ENCODE measurements around the gene RGS19.

The RGS19 gene

GRCh38 chr20:64049060-64049877, 30.0 kb downstream of the RGS19 start, which contains the start of gene SOX18:
Gene SOX18, minus strand, starts transcription at chr20:64049639. Its CDS starts 123 bp downstream, at chr20:64049516.
- DNase-seq (ENCODE audit: low spot score), result no peak

DNA sequence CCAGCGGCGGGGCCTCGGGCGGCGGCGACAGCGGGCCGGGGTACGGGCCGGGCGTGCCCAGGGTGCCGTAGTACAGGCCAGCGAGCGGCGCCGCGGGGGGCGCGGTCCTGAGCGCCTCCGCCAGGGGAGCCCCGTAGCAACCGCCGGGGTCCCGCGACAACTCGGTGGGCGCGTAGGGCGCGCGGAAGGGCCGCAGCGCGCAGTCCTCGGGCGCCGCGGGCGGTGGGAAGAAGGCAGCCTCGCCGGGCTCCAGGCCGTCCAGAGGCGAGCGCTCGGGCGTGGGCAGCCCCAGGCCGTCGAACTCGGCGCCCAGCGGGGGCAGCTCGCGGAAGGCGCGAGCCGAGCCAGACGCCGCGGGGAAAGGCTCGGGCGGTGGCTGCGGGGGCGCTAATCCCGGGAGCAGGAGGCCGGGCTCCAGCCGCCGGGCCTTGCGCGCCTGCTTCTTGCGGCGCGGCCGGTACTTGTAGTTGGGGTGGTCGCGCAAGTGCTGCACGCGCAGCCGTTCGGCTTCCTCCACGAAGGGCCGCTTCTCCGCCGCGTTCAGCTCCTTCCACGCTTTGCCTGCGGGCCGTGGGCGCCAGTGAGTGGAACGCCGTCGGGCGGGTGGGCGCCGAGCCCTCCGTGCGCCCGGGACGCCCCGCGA, 30.8 kb downstream of the RGS19 start:
- DNase-seq (ENCODE audit: low spot score), result no peak

DNA sequence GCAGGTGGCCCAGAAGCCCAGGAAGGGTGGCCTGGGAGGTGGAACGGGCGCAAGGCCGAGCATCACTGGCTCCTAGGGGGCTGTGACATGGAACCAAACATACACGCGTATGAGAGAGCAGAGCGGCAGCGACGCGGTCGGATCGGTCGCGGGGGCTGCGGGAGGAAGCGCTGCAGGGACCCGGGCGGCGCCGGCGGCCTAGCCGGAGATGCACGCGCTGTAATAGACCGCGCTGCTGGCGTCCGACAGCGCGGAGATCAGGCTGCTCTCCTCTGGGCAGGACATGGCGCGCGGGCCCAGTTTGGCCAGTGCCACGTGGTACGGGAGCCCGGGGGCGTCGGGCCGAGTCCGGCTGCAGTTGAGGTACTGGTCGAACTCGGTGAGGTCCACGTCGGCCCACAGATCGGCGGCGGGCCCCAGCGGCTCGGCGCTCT, 31.3 kb downstream of the RGS19 start:
- DNase-seq (ENCODE audit: low spot score), result no peak

GRCh38 chr20:64047046-64047389, 32.3 kb downstream of the RGS19 start:
- no peak for DNase-seq (ENCODE audit: low spot score)

GRCh38 chr20:64045346-64046011, 33.8 kb downstream of the RGS19 start:
- no peak for DNase-seq (ENCODE audit: low spot score)

DNA sequence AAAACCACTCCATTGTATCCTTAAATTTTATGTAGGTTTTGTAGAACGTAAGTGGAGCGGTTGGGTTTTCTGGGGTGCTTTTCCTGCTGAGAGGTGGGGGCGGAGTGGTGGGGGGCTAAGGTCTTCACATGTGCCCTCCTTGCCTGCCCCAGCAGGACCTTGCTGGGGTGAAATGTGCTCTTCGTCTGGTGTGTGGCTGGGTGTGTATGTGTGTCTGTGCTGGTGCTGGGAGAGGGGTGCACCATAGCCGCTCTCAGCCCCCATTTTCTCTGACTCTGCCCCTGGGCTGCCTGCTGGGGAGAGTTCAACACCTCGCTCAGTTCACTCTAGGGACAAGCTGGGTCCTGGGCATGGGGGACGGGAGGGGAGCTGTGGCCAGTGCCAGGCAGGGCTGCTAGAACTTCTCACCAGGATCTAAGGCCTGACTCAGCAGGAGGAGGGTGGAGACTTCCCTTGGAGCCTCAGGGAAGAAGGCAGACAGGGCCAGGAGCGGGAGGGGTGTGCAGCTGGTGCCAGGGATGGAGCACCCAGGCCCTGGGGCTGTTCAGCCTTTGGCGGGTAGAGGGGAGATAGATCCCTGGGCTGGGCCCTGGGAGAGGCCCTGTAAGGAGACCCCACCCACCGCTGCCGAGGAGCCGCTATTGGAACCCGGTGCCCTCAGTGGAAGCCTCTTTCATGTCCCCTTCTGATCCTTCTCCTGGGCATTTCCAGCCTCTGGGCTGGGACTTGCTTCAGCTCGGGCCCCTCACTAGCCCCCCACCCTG, 34.7 kb downstream of the RGS19 start:
- DNase-seq (ENCODE audit: low spot score), result peak; percentile 71

DNA sequence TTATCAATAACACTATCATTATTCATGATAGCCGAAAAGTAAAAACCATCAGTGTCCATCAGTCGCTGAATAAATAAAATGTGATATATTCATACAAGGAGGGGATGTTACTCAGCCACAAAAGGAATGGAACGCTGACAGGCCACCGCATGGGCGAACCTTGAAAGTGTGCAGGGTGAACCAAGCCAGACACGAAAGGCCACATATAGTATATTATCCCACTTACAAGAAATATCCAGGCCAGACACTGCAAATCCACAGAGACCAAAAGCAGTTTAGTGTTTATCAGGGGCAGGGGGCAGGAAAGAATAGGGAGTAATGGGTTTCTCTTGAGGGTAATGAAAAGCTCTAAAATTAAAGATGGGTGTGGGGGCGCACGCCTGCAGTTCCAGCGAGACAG, 35.5 kb downstream of the RGS19 start:
- DNase-seq (ENCODE audit: low spot score), result no peak

GRCh38 chr20:64042054-64042781, 37.1 kb downstream of the RGS19 start:
- DNase-seq (ENCODE audit: low spot score), result no peak

- DNase-seq (ENCODE audit: low spot score), result no peak
Measured at GRCh38 chr20:64041781-64042053, 37.6 kb downstream of the RGS19 start.

GRCh38 chr20:64041040-64041780, 38.1 kb downstream of the RGS19 start:
- DNase-seq (ENCODE audit: low spot score), result no peak

GRCh38 chr20:64040231-64041039, 38.9 kb downstream of the RGS19 start:
- DNase-seq (ENCODE audit: low spot score), result no peak

- DNase-seq (ENCODE audit: low spot score), result peak; percentile 57
Measured at GRCh38 chr20:64039293-64040160, 39.8 kb downstream of the RGS19 start.

DNA sequence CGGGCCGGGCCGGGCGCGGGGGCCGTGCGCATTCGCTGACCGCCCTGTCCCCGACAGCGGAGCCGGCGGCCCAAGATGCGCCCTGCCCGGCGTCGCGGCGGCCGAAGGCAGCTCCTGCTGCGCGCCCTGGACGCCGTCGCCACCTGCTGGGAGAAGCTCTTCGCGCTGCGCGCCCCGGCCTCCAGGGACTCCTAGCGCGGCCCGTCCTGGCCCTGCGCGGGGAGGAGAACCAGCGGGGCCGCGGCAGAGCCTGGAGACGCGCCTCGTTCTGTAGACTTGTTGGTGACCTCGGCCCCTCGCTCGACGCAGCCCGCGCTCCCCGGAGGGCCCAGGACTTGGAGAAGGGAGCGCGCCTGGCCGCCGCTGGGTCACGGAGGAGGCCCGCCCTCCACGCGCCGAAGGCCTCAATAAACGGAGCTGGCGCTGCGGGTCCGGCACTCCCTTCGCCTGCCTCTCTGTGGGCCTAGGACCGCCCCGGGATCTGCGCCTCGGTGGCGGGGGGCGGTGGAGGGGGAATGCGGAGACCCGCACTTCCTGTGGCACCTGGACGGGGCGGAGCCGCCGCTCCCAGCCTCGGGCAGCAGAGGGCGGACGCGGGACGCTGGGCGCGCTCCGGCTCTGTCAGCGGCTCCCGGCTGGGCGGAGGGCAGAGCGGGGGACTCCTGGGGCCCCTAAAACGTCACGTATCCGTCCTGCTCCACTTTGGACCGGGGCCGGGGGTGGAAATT, 40.6 kb downstream of the RGS19 start:
- peak; percentile 86 for DNase-seq (ENCODE audit: low spot score)

- no peak for DNase-seq (ENCODE audit: low spot score)
Measured at GRCh38 chr20:64038224-64038564, 41.1 kb downstream of the RGS19 start.

GRCh38 chr20:64037498-64038213, 41.7 kb downstream of the RGS19 start:
- DNase-seq (ENCODE audit: low spot score), result no peak

GRCh38 chr20:64037199-64037497, 42.2 kb downstream of the RGS19 start:
- no peak for DNase-seq (ENCODE audit: low spot score)

DNA sequence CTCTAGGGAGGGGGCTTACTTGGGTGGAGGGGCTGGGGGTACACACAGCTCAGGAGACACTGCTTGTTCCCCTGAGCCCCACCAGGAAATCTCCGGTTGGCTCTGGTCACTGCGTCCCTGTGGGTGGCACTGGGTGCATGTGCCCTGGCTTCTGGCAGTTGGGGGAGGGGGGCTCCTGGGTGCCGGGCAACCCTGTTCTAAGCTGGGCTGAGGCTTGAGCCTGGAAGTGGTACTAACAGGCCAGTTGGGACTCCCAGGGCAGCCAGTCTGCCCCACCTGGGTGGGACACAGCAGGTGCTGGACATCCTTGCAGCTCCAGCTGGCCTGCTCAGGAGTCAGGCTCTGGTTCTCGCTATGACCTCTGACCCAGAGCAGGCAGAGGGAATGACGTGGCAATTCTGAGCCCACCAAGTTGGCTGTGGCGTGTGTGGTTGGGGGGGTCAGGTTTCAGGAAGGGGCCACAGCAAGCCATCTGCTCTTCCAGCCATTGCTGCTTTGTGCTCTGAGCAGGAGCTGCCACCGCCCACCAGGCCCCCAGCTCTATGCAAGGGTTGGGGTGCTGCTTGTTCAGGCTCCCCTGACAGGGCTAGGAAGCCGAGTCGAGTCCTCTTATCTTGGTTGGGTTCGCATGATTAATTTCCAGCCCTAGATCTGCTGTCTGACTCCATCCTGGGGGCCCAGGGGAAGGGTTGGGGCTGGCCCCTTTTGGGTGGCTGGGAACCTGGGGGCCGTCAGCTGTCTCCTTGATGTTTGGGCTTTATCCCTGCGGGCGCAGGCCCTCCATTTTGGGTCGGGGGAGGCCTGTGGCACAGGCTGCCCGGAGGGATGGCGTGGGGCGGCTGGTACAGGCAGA, 42.7 kb downstream of the RGS19 start:
- DNase-seq (ENCODE audit: low spot score), result no peak

Data from hepatic stellate cell (primary cell).